ENCODE results near the gene SPRYD3. TPM values are rescaled to one million over a fixed set of nuclear protein-coding genes. Genes with fewer than 3 reads are reported as not detected.
"Not testable (repeated sequence)": the region's sequence is repeated elsewhere in the genome, so short reads cannot be mapped to it uniquely, and the experiment has no call there.

The SPRYD3 gene
- total RNA-seq, 1 experiment from 2014 or later = 48.2 TPM

DNA sequence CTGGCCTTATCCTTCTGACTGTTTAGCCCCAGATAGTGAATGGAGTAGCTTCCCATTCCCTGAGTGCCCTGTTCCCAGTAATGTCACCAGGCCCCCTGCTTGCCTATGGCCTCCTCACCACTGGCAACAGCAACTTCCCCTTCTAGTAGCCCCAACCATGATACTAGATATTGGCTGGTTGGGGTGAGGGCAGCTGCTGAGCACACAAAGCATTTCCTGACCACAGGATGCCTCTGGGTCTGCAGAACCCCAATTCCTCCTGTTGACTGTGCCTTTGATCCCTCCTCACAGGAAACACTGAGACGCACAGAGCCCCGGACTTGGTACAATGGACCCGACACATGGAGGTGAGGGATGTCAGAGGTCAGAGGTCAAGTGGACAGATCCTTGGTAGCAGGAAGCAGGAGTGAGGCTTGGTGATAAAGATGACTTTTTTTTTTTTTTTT, 24.7 kb upstream of the SPRYD3 start:
- in situ Hi-C loops (cut with HindIII; ENCODE audit: low pct_unique_long_range_greater_than_20kb, low sequenced_read_pairs) = no loop called here
- no peak for DNase-seq (ENCODE audit: low read depth)

DNA sequence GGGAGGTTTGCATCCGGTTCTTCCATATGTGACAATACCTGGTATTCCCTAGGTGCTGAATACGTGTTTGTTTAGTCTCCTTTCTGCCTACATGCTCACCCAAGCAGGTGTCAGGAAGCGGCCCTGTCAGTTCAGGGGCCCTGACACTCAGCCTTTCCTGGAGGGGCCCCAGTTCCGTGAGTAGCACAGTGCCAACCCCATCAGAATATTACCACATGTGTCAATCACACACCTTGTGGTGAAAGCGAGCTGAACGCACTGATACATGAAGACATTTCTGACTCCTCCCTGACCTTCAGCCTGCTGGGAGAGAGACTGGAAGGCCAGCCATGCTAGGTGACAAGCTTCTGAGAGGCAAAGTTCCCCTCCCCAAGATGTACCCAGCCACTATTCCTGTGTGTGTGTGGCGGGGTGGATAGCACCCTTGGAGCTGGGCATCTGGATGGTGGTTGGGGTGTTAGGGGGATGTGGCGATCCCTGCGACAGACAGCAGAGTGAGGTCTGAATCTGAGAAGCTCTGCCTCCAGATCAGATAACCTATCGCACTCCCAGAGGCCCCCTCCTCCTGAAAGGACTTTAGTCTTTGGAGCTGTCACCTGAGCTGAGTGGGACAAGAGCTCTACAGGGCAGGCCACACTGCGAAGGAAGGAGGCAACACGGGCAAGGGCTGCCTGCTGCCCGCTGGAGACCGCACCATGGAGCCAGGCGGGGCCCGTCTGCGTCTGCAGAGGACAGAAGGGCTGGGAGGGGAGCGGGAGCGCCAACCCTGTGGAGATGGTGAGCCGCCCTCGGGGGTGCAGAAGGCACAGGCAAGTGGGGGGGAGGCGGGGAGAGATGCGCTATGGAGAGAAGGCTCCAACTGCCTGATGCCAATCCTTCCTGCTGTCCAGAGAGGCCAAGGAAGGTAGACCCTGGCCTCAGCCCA, 24.0 kb upstream of the SPRYD3 start, which contains the start of gene SOAT2:
SOAT2 (plus strand) TSS at position 604 of the 925 bp plus-strand sequence; CDS start at position 696, 92 bp downstream.
- DNase-seq (ENCODE audit: low read depth) = no peak
- in situ Hi-C loops (cut with HindIII; ENCODE audit: low pct_unique_long_range_greater_than_20kb, low sequenced_read_pairs) = no loop called here

DNA sequence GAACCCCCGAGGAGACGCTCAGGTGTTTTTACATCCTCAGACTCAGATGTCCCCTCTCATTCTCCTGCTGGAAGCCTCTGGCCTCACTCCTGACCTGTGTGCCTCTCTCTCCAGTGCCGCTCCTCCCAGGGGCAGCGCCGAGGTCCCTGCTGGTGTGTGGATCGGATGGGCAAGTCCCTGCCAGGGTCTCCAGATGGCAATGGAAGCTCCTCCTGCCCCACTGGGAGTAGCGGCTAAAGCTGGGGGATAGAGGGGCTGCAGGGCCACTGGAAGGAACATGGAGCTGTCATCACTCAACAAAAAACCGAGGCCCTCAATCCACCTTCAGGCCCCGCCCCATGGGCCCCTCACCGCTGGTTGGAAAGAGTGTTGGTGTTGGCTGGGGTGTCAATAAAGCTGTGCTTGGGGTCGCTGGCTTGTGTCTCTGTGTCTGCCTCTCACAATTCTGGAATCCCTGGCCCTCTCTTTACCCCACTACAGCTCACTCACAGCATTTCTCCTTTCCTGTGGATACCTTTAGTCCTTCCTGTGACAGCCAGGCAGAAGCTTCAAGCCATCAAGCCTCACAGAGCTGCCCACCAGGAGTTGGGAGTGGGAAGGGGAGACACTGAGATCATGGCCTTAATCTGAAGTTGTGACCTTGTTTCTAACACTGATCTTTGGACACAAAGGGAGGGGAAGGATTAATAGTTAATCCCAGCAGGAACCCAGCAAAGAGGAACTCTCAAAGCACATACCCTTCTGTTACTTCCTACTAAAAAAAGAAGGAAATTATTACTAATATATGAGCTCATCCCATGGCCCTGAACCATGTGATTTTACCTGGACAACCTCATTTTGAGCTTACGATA, 23.0 kb upstream of the SPRYD3 start:
- in situ Hi-C loops (cut with HindIII; ENCODE audit: low pct_unique_long_range_greater_than_20kb, low sequenced_read_pairs) = no loop called here

DNA sequence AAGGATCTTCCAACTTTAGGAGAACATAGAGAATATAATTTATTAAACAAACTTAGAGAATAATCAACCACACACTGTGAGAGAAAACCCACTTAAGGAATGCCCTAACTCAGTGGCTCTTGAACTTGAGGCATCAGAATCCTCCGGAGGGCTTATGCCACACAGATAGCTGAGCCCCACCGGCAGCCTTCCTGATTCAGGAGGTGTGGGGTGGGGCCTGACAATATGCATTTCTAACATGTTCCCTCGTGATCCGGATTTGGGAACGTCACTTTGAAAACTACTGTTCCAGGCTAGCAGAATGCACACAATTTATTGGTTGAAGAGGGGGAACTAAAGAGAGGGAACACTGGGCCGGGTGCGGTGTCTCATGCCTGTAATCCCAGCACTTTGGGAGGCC, 22.1 kb upstream of the SPRYD3 start:
- in situ Hi-C loops (cut with HindIII; ENCODE audit: low pct_unique_long_range_greater_than_20kb, low sequenced_read_pairs) = no loop called here
- DNase-seq (ENCODE audit: low read depth) = no peak

More for the DNA sequence above, 23.0 kb upstream of the SPRYD3 start:
- no peak for DNase-seq (ENCODE audit: low read depth)

DNA sequence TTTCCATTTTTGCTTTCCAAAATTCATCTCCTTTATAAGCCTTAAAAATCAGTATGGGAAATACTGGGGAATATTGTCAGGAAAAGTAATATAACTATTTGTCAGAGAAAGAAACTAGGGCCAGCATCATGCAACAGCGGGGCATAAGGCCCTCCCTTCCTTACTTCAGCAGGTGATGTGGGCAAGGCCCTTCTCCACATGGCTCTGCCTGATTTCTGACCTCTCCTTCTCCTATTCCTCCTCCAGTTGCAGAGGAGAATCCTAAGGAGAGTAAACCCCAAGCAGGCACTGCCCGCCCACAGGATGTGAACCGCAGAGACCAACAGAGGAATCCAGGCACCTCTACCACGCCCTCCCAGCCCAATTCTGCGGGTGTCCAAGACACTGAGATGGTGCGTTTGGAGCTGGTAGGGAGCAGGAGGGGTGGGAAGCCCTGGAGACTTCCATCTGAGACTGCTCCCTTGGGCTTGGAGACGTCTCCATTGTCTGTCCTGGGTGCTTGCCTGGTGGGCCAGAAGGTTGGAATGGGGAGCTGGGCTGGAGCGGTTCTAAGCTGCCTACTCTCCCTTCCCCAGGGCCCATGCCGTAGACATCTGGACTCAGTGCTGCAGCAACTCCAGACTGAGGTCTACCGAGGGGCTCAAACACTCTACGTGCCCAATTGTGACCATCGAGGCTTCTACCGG, 21.4 kb upstream of the SPRYD3 start:
- no peak for DNase-seq (ENCODE audit: low read depth)
- in situ Hi-C loops (cut with HindIII; ENCODE audit: low pct_unique_long_range_greater_than_20kb, low sequenced_read_pairs) = no loop called here

DNA sequence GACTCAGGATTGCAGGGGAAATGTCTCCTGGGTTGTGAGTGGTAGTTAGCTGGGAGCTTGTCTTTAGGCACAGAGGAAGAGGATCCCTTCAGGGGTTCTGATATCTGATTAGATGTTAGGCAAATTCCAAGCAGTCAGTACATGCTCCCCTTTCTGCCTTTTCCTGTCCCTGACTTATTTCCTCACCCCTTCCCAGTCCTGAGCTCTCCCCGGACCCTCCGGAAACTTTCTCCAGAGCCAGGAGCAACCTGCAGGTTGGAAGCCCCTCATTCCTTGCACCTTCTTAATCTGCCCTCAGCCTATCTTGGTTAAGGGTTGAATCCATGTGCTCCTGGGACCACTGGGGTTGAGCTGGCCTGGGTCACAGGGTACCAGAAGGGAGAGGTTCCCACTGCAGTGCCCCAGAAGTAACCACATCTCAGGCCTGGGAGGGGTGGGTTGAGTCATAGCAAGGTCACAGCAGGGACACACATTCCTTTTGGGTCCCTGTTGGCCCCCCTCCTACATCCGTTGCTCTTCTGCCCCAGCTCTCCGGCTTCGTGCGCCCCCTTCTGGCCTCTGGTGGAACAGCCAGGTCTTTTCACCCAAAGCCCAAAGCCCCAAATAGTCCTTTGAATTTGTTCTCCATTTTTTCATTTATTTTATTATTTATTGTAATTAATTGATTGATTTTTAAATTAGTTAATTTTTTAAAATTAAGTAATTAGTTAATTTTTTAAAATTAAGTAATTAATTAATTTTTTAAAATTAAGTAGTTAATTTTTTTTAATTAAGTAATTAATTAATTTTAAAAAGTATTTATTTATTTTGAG, 20.1 kb upstream of the SPRYD3 start:
- peak; percentile 96 for DNase-seq (ENCODE audit: low read depth)
- in situ Hi-C loops (cut with HindIII; ENCODE audit: low pct_unique_long_range_greater_than_20kb, low sequenced_read_pairs) = no loop called here

DNA sequence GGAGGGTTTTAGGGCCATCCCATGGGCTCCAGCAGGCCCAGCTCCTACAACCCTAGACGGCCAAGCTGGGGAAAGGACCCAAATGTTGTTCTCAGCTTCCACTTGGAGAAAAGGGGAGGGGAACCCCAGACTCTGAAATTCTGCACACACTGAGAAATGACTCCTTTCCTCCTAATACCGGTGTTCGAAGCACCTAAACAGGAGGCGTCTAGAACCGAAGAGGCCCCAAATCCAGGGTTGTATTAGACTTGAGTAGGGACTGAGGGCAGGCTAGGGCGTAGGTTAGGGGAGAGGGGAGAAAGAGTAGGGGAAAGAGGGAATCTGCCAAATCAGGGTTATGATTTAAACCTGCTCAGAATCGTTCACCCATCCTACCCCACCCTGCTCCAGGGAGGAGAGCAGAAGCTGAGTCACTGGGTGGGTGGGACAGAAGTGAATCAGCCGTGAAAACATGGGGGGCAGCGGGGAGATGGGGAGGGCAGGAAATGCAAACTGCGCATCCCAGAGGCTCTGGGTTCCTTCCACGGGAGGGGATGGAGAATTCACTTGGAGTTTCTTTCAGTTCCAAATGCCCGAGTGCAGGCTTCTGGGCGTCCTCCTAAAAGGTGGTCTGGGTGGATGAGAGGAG, 19.3 kb upstream of the SPRYD3 start:
- in situ Hi-C loops (cut with HindIII; ENCODE audit: low pct_unique_long_range_greater_than_20kb, low sequenced_read_pairs) = no loop called here
- peak; percentile 90 for DNase-seq (ENCODE audit: low read depth)

DNA sequence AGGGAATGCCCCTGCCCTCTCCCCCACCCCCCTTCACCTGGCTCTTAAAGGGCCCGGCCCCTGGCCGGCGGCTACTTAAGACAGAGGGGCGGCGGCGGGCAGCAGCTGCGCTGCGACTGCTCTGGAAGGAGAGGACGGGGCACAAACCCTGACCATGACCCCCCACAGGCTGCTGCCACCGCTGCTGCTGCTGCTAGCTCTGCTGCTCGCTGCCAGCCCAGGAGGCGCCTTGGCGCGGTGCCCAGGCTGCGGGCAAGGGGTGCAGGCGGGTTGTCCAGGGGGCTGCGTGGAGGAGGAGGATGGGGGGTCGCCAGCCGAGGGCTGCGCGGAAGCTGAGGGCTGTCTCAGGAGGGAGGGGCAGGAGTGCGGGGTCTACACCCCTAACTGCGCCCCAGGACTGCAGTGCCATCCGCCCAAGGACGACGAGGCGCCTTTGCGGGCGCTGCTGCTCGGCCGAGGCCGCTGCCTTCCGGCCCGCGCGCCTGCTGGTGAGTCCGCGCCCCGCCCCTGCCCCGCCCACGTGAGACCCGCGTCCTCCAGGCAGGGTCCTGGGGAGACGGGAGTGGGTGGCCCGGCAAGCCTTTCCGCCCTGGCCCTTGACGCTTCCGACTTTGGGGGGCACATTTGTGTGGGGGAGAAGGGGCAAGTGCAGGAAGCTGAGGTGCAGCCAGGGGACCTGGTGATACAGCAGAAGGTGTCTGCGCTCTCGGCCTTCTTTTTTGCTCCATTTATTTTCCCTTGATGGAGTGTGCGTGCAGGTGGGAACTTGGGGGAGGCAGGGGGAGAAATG, 18.6 kb upstream of the SPRYD3 start, which contains the start of gene IGFBP6:
IGFBP6 (plus strand) TSS at position 104 of the 790 bp plus-strand sequence; CDS start at position 155, 51 bp downstream.
- DNase-seq (ENCODE audit: low read depth) = peak; percentile 84
- in situ Hi-C loops (cut with HindIII; ENCODE audit: low pct_unique_long_range_greater_than_20kb, low sequenced_read_pairs) = no loop called here

DNA sequence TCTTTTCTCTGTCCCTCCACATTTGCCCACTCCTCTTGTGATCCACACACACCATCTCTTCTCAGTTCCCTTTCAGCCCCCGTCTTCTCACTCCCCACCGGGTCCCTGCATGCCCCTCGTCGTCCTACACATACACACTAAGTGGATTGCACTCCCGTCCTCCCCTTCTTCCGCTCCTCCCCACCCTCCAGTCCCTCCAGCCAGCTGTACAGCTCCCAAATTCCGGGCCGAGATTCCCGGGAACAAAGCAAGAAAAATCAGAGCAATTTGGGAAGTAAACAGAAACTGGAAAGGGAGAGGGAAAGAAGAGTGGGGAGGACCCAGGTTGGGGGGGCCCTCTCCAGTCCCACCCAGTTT, 18.0 kb upstream of the SPRYD3 start:
- in situ Hi-C loops (cut with HindIII; ENCODE audit: low pct_unique_long_range_greater_than_20kb, low sequenced_read_pairs) = no loop called here
- peak; percentile 19 for DNase-seq (ENCODE audit: low read depth)

DNA sequence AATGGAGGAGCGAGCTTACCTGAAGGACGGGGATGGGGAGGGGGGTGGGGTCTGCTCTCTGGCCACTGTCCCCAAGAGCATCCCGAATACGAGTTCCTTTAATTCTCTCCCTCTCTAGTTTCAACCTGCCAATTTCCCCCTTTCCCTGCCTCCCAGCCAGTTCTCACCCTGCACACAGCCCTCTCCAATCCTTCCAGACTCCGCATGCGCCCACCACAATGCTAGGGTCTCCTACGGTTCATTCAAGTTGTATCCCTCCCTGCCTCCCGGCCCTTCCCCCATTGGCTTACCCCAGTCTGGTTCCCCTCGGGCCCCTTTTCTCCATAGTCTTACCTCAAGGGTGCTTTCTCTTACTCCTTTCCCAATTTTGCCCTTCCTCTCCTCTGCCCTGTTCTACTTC, 17.6 kb upstream of the SPRYD3 start:
- no peak for DNase-seq (ENCODE audit: low read depth)

DNA sequence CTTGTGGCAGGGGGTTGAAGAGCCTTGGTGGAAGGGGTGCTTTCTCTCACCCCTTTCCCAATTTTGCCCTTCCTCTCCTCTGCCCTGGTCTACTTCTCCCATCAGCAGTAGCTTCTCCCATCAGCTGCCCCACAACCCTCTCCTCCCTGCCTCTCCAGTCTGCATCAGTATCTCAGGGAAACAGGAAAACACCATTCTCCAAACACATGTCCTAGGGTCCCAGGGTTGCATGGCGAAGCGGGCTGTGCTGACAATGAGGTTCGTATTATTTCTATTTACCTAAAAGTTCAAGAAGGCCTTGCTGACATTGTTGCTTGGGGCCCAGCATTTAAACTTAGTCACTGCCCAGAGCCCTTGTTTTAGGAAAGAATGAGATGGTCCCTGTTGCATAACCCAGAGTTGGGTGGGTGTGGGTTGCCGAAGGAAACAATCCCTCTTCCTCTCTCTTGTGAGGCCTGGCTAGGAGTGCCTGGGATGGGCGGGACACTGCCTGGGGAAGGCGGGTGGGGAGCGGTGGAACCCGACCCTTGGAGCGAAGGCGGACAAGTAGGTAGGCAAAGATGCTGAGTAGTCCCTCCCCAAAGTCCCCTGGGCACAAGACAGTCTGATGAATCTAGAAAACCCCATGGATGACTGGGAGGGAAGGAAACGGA, 17.0 kb upstream of the SPRYD3 start:
- in situ Hi-C loops (cut with HindIII; ENCODE audit: low pct_unique_long_range_greater_than_20kb, low sequenced_read_pairs) = no loop called here
- peak; percentile 25 for DNase-seq (ENCODE audit: low read depth)

More for the DNA sequence above, 17.6 kb upstream of the SPRYD3 start:
- in situ Hi-C loops (cut with HindIII; ENCODE audit: low pct_unique_long_range_greater_than_20kb, low sequenced_read_pairs) = no loop called here

DNA sequence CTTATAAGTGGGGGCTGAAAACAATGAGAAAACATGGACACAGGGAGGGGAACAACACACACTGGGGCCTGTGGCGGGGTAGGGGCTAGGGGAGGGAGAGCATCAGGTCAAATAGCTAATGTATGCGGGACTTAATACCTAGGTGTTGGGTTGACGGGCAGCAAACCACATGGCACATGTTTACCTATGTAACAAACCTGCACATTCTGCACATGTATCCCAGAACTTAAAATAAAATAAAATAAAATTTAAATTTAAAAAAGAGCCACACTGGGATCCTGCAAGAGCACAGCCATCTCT, 16.4 kb upstream of the SPRYD3 start:
- in situ Hi-C loops (cut with HindIII; ENCODE audit: low pct_unique_long_range_greater_than_20kb, low sequenced_read_pairs); DNase-seq (ENCODE audit: low read depth): not testable (repeated sequence)

DNA sequence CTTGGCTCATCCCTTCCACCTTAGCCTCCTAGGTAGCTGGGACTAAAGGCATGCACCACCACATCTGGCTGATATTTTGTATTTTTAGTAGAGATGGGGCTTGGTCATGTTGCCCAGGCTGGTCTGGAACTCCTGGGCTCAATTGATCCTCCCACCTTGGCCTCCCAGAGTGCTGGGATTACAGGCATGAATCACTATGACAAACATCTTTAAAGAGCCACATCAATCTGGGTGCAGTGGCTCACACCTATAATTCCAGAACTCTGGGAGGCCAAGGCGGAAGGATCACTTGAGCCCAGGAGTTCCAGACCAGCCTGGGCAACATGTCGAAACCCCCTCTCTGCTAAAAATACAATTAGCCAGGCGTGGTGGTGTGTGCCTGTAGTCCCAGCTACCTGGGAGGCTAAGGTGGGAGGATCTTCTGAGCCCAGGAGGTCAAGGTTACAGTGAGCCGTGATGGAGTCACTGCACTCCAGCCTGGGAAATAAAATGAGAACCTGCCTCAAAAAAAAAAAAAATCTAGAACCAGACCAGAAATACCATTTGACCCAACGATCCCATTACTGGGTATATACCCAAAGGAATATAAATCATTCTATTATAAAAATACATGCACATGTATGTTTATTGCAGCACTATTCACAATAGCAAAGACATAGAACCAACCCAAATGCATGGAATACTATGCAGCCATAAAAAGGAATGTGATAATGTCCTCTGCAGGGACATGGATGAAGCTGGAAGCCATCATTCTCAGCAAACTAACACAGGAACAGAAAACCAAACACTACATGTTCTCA, 15.8 kb upstream of the SPRYD3 start:
- DNase-seq (ENCODE audit: low read depth); in situ Hi-C loops (cut with HindIII; ENCODE audit: low pct_unique_long_range_greater_than_20kb, low sequenced_read_pairs): not testable (repeated sequence)

DNA sequence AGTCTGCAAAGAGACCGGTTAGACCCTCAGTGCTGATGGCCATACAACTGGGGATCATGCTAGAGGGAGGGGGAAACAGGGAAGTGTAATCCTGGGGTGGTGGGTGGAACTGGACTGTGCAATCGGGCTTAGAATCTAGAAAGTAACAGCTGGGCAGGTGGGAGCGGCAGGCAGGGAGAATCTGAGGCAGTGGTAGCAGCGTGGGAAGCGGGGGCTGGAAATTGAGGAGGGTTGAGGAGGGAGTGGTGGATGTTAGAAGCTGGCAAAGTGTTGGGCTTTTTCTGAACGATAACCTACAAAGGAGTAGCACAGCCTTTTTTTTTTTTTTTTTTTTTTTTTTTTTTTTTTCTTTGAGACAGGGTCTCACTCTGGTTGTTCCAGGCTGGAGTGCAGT, 15.2 kb upstream of the SPRYD3 start:
- no peak for DNase-seq (ENCODE audit: low read depth)
- in situ Hi-C loops (cut with HindIII; ENCODE audit: low pct_unique_long_range_greater_than_20kb, low sequenced_read_pairs) = no loop called here

DNA sequence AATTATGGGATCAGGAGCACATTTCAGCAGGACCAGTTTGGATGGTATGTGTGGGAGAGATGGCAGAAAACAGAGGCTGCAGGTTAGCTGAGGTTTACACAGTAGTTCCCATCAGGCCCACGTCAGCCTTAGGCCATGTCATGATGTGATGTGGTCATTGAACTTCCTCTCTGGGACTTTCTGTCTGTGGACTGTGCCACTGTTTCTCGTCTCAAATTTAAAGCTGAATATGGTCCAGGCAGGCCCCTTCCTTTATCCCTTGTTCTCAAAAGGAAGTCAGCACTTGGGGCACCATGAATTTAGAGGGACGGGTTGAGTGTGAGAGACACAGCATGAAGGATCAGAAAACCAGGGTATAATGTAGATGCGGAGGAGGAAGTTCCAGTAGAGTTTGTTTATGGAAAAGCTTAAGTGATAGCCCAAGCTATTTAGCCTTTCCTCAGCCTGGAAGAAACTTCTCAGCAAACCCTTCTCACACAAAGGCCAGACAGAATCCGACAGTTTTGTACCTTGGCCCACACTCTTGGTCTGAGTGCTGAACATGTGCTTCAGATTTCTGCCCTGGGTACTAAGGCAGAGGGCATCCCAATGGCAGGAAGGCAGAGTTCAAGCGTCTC, 14.7 kb upstream of the SPRYD3 start:
- in situ Hi-C loops (cut with HindIII; ENCODE audit: low pct_unique_long_range_greater_than_20kb, low sequenced_read_pairs) = no loop called here
- DNase-seq (ENCODE audit: low read depth) = no peak

All from Caki2 (cell line).